NB4 (cell line): ENCODE data around the gene ASB4.
A peak's percentile ranks its signal among the peaks of the same experiment; 100 is the strongest.

Experiments used
- CTCF ChIP-seq: IDR thresholded peaks from one replicate; pipeline ENCODE4 v1.5.1; 2012; ENCODE audit warnings: low read depth, low read length
- POLR2A ChIP-seq: IDR thresholded peaks from 2 replicates; pipeline ENCODE4 v1.6.1; 2011; ENCODE audit warnings: mild to moderate bottlenecking; ENCODE audit not compliant: insufficient read length; ENCODE audit errors: extremely low read depth

- TF ChIP-seq POLR2A (no peak), CTCF (peak; percentile 44)
Observed at GRCh38 chr7:95545007-95545615, 59.4 kb downstream of the ASB4 start.
